Large intestine (tissue), 3 donors: Measurements from ENCODE around the gene WDHD1. TPM values are rescaled to one million over a fixed set of nuclear protein-coding genes. Genes with fewer than 3 reads are reported as not detected.
"Not testable (repeated sequence)": the region's sequence is repeated elsewhere in the genome, so short reads cannot be mapped to it uniquely, and the experiment has no call there.

ENCODE experiments used
- DNase-seq, 2 donors: peaks; one replicate each; pipeline versions ENCODE4 v3.0.0 to v3.0.0-alpha.2; 2013
- H3K27ac ChIP-seq: one replicate; pipeline ENCODE4 v1.5.1; 2013; ENCODE audit warnings: low read length
- H3K27me3 ChIP-seq: 2 replicates; pipeline ENCODE4 v1.6.1; 2013; ENCODE audit warnings: low read length; ENCODE audit not compliant: control insufficient read depth, insufficient read depth
- H3K36me3 ChIP-seq: 2 replicates; pipeline ENCODE4 v1.6.1; 2013; ENCODE audit warnings: low read length; ENCODE audit not compliant: control insufficient read depth, insufficient read depth
- H3K4me1 ChIP-seq: one replicate; pipeline ENCODE4 v1.6.1; 2013; ENCODE audit warnings: low read length; ENCODE audit not compliant: control insufficient read depth, insufficient read depth
- H3K4me3 ChIP-seq: one replicate; pipeline ENCODE4 v1.5.1; 2013; ENCODE audit warnings: low read length
- H3K9me3 ChIP-seq: one replicate; pipeline ENCODE4 v1.6.1; 2013; ENCODE audit warnings: mild to moderate bottlenecking, low read depth, low read length, moderate library complexity; ENCODE audit not compliant: control insufficient read depth
- WGBS: methylation state at CpG from one replicate; pipeline ENCODE4 v1.1.5; 2013; ENCODE audit warnings: low lambda C conversion rate; ENCODE audit not compliant: insufficient coverage; 5-methylcytosine and 5-hydroxymethylcytosine counted together
- polyA plus RNA-seq: library from polyadenylated mRNA; unstranded; fragments of 120-200 nt; gene quantifications from one replicate; pipeline ENCODE4 v1.2.1, GENCODE V29; 2013

Gene WDHD1
- polyA plus RNA-seq, 1 donor, result 8.1 TPM

GRCh38 chr14:55047301-55048053 lies 20.6 kb upstream of the WDHD1 start:
- peaks cover 13% of the 10 kb centered on the region for H3K36me3 ChIP-seq
- peaks cover 5% of the 10 kb centered on the region for H3K4me1 ChIP-seq
- no peaks in the 10 kb centered on the region for H3K9me3 ChIP-seq
- DNase-seq, result no peak
- H3K27me3 ChIP-seq, result no peaks in the 10 kb centered on the region
- H3K4me3 ChIP-seq, result no peak overlapping the region
- H3K27ac ChIP-seq, result no peak overlapping the region
- 100% methylated on average over 1 of the region's 5 CpGs for WGBS

GRCh38 chr14:55045087-55045486 lies 18.2 kb upstream of the WDHD1 start:
- Histone ChIP-seq H3K4me3 (no peak overlapping the region), H3K36me3 (peaks cover 13% of the 10 kb centered on the region), H3K27ac (no peak overlapping the region), H3K4me1 (no peaks in the 10 kb centered on the region), H3K27me3 (no peaks in the 10 kb centered on the region), H3K9me3 (no peaks in the 10 kb centered on the region)
- no peak for DNase-seq

GRCh38 chr14:55043528-55043927 lies 16.6 kb upstream of the WDHD1 start:
- H3K4me1 ChIP-seq, result no peaks in the 10 kb centered on the region

GRCh38 chr14:55038708-55039107 lies 11.8 kb upstream of the WDHD1 start:
- Histone ChIP-seq H3K36me3 (peaks cover 18% of the 10 kb centered on the region), H3K4me1 (no peaks in the 10 kb centered on the region), H3K4me3 (no peak overlapping the region), H3K27me3 (no peaks in the 10 kb centered on the region), H3K9me3 (no peaks in the 10 kb centered on the region), H3K27ac (no peak overlapping the region)
- no peak for DNase-seq

More at GRCh38 chr14:55043528-55043927, 16.6 kb upstream of the WDHD1 start:
- no peak for DNase-seq
- peaks cover 13% of the 10 kb centered on the region for H3K36me3 ChIP-seq
- no CpG with 5 or more reads among the region's 5 CpGs for WGBS
- no peaks in the 10 kb centered on the region for H3K9me3 ChIP-seq
- H3K27me3 ChIP-seq, result no peaks in the 10 kb centered on the region
- no peak overlapping the region for H3K27ac ChIP-seq
- no peak overlapping the region for H3K4me3 ChIP-seq

- not testable (repeated sequence) for H3K9me3 ChIP-seq, H3K27me3 ChIP-seq, H3K4me1 ChIP-seq, DNase-seq, H3K4me3 ChIP-seq, H3K27ac ChIP-seq
- peaks cover 11% of the 10 kb centered on the region for H3K36me3 ChIP-seq
Measured at GRCh38 chr14:55037995-55038394, 11.1 kb upstream of the WDHD1 start.

- H3K36me3 ChIP-seq, result peaks cover 6% of the 10 kb centered on the region
- peaks cover 1% of the 10 kb centered on the region for H3K4me1 ChIP-seq
- H3K9me3 ChIP-seq, result no peaks in the 10 kb centered on the region
- no peak overlapping the region for H3K4me3 ChIP-seq
- WGBS, result 40% methylated on average over 1 of the region's 2 CpGs
- no peaks in the 10 kb centered on the region for H3K27me3 ChIP-seq
- DNase-seq, result no peak
- no peak overlapping the region for H3K27ac ChIP-seq
Measured at GRCh38 chr14:55031190-55031589, 4.3 kb upstream of the WDHD1 start.

GRCh38 chr14:55028476-55028875 lies 1.6 kb upstream of the WDHD1 start:
- DNase-seq, result no peak
- H3K36me3 ChIP-seq, result no peaks in the 10 kb centered on the region
- WGBS, result 100% methylated on average over 1 of the region's 4 CpGs
- no peaks in the 10 kb centered on the region for H3K9me3 ChIP-seq
- H3K27ac ChIP-seq, result no peak overlapping the region
- no peaks in the 10 kb centered on the region for H3K27me3 ChIP-seq
- H3K4me3 ChIP-seq, result no peak overlapping the region
- peaks cover 4% of the 10 kb centered on the region for H3K4me1 ChIP-seq

GRCh38 chr14:55028066-55028465 lies 1.2 kb upstream of the WDHD1 start:
- no peak for DNase-seq
- 0% methylated on average over 2 of the region's 8 CpGs for WGBS
- Histone ChIP-seq H3K4me1 (peaks cover 4% of the 10 kb centered on the region), H3K27me3 (no peaks in the 10 kb centered on the region), H3K9me3 (no peaks in the 10 kb centered on the region), H3K27ac (no peak overlapping the region), H3K36me3 (no peaks in the 10 kb centered on the region), H3K4me3 (peak overlapping the region; percentile 95)

- H3K27ac ChIP-seq, result peak overlapping the region; percentile 66
- no peak for DNase-seq
- WGBS, result 13% methylated on average over 4 of the region's 9 CpGs
Measured at GRCh38 chr14:55026441-55026792, 482 bp downstream of the WDHD1 start.

GRCh38 chr14:55025948-55026347 lies 951 bp downstream of the WDHD1 start:
- H3K27me3 ChIP-seq, result no peaks in the 10 kb centered on the region
- DNase-seq, result no peak
- H3K4me1 ChIP-seq, result peaks cover 4% of the 10 kb centered on the region
- H3K36me3 ChIP-seq, result no peaks in the 10 kb centered on the region
- peak overlapping the region; percentile 95 for H3K4me3 ChIP-seq
- 7% methylated on average over 5 of the region's 7 CpGs for WGBS
- no peaks in the 10 kb centered on the region for H3K9me3 ChIP-seq
- no peak overlapping the region for H3K27ac ChIP-seq

More at GRCh38 chr14:55026441-55026792, 482 bp downstream of the WDHD1 start:
- H3K4me1 ChIP-seq, result peaks cover 4% of the 10 kb centered on the region
- H3K36me3 ChIP-seq, result no peaks in the 10 kb centered on the region
- H3K9me3 ChIP-seq, result no peaks in the 10 kb centered on the region
- peak overlapping the region; percentile 95 for H3K4me3 ChIP-seq
- no peaks in the 10 kb centered on the region for H3K27me3 ChIP-seq

GRCh38 chr14:55024365-55024764 lies 2.5 kb downstream of the WDHD1 start:
- H3K4me3 ChIP-seq, H3K9me3 ChIP-seq, DNase-seq, H3K36me3 ChIP-seq, H3K27ac ChIP-seq, H3K4me1 ChIP-seq, H3K27me3 ChIP-seq: not testable (repeated sequence)
- WGBS, result no CpG with 5 or more reads among the region's 5 CpGs
